WI38 (cell line): Measurements from ENCODE around the gene LRRC28.

ENCODE experiments used
- H3K4me3 ChIP-seq: 2 replicates; pipeline ENCODE4 v1.5.1; 2011; ENCODE audit warnings: low read depth, mild to moderate bottlenecking, control low read depth, low read length
- CTCF ChIP-seq: IDR thresholded peaks from 2 replicates; pipeline ENCODE4 v1.5.1; 2012; ENCODE audit warnings: low read depth, mild to moderate bottlenecking, control low read depth, low read length

Gene LRRC28

GRCh38 chr15:99320374-99321215, 69.3 kb downstream of the LRRC28 start:
- TF ChIP-seq CTCF, result no peak
- no peak overlapping the region for H3K4me3 ChIP-seq

- H3K4me3 ChIP-seq, result no peak overlapping the region
- TF ChIP-seq CTCF, result no peak
Measured at GRCh38 chr15:99321468-99321867, 70.2 kb downstream of the LRRC28 start.

- TF ChIP-seq CTCF, result no peak
- no peak overlapping the region for H3K4me3 ChIP-seq
Measured at GRCh38 chr15:99322643-99323405, 71.5 kb downstream of the LRRC28 start.

- peak overlapping the region; percentile 40 for H3K4me3 ChIP-seq
- no peak for TF ChIP-seq CTCF
Measured at GRCh38 chr15:99324082-99324620, 72.9 kb downstream of the LRRC28 start.

- TF ChIP-seq CTCF, result no peak
- H3K4me3 ChIP-seq, result no peak overlapping the region
Measured at GRCh38 chr15:99324700-99325099, 73.4 kb downstream of the LRRC28 start.

- no peak overlapping the region for H3K4me3 ChIP-seq
- no peak for TF ChIP-seq CTCF
Measured at GRCh38 chr15:99326235-99326634, 75.0 kb downstream of the LRRC28 start.
